H1 (cell line): Measurements from ENCODE around the gene RPTOR. TPM values are rescaled to one million over a fixed set of nuclear protein-coding genes. Genes with fewer than 3 reads are reported as not detected.

ENCODE experiments used
- CTBP2 ChIP-seq: IDR thresholded peaks from 2 replicates; pipeline ENCODE4 v1.7.0; 2011; ENCODE audit warnings: borderline replicate concordance, mild to moderate bottlenecking, moderate library complexity, mixed read lengths, low read length; ENCODE audit not compliant: insufficient read depth, insufficient read length
- GABPA ChIP-seq: IDR thresholded peaks from 2 replicates; pipeline ENCODE4 v1.6.1; 2011; ENCODE audit warnings: mild to moderate bottlenecking, low read length, moderate library complexity, borderline replicate concordance; ENCODE audit not compliant: insufficient read depth
- POLR2A ChIP-seq, 2 experiments: IDR thresholded peaks; 1 replicate in 1 of 2; 2 replicates in 1 of 2; pipeline ENCODE4 v1.6.1; 2011; ENCODE audit warnings: low read depth in 2 of 2, low read length in 2 of 2, mild to moderate bottlenecking in 2 of 2; ENCODE audit errors: control extremely low read depth in 1 of 2
- SP1 ChIP-seq: IDR thresholded peaks from 2 replicates; pipeline ENCODE4 v1.6.1; 2011; ENCODE audit warnings: low read depth, low read length
- TAF1 ChIP-seq: IDR thresholded peaks from 2 replicates; pipeline ENCODE4 v1.6.1; 2011; ENCODE audit warnings: mild to moderate bottlenecking, low read depth, low read length
- polyA plus RNA-seq, 7 experiments: library from polyadenylated mRNA; depleted of rRNA in 3 of 7; stranded (reverse) in 5 of 7; unstranded in 2 of 7; fragments of >200 nt in 5 of 7; fragments of 200-250 nt in 2 of 7; gene quantifications; 1 replicate in 5 of 7; 2 replicates in 1 of 7; 4 replicates in 1 of 7; pipeline versions ENCODE4 v1.2.1 to v1.2.3, GENCODE V29; 2011 to 2013; ENCODE audit warnings: missing spikeins in 2 of 7, mixed read lengths in 2 of 7
- total RNA-seq: library from RNA; stranded (reverse); fragmentation: NEBNext Ultra II Directional; extraction: Animal tissue kit (Norgen Biotek cat#: 25700); gene quantifications from 2 replicates; pipeline ENCODE4 v1.2.1, GENCODE V29; 2021
- TF ChIP-seq, protein P1 (sequence below): fragments of 300-600 bp; sonication (generic); IDR thresholded peaks from 2 replicates; pipeline ENCODE4 v1.7.1; 2012; ENCODE audit warnings: low read length, moderate library complexity, mild to moderate bottlenecking, inconsistent platforms; ENCODE audit not compliant: insufficient replicate concordance
- TF ChIP-seq, protein P2 (sequence below): IDR thresholded peaks from 2 replicates; pipeline ENCODE4 v1.6.1; 2012; ENCODE audit warnings: low read length, inconsistent platforms

Gene RPTOR
- total and polyA plus RNA-seq, 2 of the 8 experiments (the other 6 are each of a cell fraction or from before 2014, with no cell fraction given), result 6.9 to 28.7 TPM

DNA sequence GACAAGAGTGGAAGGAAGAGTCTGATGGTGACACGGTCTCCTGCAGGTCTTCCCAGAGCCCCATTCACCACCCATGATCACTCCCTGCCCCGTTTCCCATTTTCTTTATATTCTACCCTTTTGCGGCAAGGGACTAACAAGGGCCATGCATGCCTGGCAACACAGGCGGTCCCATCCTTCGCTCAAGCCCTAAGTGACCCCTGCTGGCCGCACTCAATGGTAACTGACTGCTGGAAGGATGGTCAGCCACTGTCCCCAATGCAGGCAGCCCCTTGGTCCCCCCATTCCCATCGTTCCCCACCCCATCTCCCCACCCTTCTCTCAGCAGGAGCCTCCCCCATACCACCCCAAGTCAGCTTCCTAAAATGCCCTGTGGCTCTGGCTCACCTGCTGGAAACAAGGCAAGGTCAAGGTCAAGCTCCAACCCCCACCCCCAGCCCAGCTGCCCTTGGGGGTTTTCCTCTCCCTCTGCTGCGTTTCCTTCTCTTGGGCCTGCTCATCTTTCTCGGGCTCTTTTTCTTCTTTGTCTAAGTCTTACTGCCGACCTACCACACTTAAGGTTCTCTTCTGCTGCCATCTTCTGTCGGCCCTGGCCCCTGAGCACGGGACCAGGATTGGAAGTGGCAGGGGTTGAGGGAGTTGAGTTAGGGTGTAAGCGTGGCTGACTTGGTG lies 116.0 kb downstream of the RPTOR start (continued):
- TF ChIP-seq, protein P1, sequence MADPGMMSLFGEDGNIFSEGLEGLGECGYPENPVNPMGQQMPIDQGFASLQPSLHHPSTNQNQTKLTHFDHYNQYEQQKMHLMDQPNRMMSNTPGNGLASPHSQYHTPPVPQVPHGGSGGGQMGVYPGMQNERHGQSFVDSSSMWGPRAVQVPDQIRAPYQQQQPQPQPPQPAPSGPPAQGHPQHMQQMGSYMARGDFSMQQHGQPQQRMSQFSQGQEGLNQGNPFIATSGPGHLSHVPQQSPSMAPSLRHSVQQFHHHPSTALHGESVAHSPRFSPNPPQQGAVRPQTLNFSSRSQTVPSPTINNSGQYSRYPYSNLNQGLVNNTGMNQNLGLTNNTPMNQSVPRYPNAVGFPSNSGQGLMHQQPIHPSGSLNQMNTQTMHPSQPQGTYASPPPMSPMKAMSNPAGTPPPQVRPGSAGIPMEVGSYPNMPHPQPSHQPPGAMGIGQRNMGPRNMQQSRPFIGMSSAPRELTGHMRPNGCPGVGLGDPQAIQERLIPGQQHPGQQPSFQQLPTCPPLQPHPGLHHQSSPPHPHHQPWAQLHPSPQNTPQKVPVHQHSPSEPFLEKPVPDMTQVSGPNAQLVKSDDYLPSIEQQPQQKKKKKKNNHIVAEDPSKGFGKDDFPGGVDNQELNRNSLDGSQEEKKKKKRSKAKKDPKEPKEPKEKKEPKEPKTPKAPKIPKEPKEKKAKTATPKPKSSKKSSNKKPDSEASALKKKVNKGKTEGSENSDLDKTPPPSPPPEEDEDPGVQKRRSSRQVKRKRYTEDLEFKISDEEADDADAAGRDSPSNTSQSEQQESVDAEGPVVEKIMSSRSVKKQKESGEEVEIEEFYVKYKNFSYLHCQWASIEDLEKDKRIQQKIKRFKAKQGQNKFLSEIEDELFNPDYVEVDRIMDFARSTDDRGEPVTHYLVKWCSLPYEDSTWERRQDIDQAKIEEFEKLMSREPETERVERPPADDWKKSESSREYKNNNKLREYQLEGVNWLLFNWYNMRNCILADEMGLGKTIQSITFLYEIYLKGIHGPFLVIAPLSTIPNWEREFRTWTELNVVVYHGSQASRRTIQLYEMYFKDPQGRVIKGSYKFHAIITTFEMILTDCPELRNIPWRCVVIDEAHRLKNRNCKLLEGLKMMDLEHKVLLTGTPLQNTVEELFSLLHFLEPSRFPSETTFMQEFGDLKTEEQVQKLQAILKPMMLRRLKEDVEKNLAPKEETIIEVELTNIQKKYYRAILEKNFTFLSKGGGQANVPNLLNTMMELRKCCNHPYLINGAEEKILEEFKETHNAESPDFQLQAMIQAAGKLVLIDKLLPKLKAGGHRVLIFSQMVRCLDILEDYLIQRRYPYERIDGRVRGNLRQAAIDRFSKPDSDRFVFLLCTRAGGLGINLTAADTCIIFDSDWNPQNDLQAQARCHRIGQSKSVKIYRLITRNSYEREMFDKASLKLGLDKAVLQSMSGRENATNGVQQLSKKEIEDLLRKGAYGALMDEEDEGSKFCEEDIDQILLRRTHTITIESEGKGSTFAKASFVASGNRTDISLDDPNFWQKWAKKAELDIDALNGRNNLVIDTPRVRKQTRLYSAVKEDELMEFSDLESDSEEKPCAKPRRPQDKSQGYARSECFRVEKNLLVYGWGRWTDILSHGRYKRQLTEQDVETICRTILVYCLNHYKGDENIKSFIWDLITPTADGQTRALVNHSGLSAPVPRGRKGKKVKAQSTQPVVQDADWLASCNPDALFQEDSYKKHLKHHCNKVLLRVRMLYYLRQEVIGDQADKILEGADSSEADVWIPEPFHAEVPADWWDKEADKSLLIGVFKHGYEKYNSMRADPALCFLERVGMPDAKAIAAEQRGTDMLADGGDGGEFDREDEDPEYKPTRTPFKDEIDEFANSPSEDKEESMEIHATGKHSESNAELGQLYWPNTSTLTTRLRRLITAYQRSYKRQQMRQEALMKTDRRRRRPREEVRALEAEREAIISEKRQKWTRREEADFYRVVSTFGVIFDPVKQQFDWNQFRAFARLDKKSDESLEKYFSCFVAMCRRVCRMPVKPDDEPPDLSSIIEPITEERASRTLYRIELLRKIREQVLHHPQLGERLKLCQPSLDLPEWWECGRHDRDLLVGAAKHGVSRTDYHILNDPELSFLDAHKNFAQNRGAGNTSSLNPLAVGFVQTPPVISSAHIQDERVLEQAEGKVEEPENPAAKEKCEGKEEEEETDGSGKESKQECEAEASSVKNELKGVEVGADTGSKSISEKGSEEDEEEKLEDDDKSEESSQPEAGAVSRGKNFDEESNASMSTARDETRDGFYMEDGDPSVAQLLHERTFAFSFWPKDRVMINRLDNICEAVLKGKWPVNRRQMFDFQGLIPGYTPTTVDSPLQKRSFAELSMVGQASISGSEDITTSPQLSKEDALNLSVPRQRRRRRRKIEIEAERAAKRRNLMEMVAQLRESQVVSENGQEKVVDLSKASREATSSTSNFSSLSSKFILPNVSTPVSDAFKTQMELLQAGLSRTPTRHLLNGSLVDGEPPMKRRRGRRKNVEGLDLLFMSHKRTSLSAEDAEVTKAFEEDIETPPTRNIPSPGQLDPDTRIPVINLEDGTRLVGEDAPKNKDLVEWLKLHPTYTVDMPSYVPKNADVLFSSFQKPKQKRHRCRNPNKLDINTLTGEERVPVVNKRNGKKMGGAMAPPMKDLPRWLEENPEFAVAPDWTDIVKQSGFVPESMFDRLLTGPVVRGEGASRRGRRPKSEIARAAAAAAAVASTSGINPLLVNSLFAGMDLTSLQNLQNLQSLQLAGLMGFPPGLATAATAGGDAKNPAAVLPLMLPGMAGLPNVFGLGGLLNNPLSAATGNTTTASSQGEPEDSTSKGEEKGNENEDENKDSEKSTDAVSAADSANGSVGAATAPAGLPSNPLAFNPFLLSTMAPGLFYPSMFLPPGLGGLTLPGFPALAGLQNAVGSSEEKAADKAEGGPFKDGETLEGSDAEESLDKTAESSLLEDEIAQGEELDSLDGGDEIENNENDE, result no peak
- TF ChIP-seq SP1, result no peak
- TF ChIP-seq, protein P2, sequence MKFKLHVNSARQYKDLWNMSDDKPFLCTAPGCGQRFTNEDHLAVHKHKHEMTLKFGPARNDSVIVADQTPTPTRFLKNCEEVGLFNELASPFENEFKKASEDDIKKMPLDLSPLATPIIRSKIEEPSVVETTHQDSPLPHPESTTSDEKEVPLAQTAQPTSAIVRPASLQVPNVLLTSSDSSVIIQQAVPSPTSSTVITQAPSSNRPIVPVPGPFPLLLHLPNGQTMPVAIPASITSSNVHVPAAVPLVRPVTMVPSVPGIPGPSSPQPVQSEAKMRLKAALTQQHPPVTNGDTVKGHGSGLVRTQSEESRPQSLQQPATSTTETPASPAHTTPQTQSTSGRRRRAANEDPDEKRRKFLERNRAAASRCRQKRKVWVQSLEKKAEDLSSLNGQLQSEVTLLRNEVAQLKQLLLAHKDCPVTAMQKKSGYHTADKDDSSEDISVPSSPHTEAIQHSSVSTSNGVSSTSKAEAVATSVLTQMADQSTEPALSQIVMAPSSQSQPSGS, result no peak
- TF ChIP-seq GABPA, result no peak
- TF ChIP-seq TAF1, result no peak
- TF ChIP-seq POLR2A (IDR thresholded peaks at IDR 0.05; ENCODE audit: control extremely low read depth in 1 of 2, low read depth in 2 of 2, low read length in 2 of 2), result no peak
- TF ChIP-seq CTBP2, result no peak
